ENCODE data around the gene KCNIP4.

The KCNIP4 gene

GRCh38 chr4:21753084-21753760 is 195.3 kb downstream of the KCNIP4 start:
- in situ Hi-C loops (cut with MboI; ENCODE audit: low sequenced_read_pairs, unreplicated experiment) = no loop called here
- DNase-seq (ENCODE audit: low spot score) = no peak
- no peak for TF ChIP-seq CTCF (IDR thresholded peaks at IDR 0.05; ENCODE audit: borderline replicate concordance, control extremely low read depth, extremely low read depth, insufficient read depth, missing control alignments)

- no peak for DNase-seq (ENCODE audit: low spot score)
- in situ Hi-C loops (cut with MboI; ENCODE audit: low sequenced_read_pairs, unreplicated experiment) = no loop called here
- no peak for TF ChIP-seq CTCF (IDR thresholded peaks at IDR 0.05; ENCODE audit: borderline replicate concordance, control extremely low read depth, extremely low read depth, insufficient read depth, missing control alignments)
These were observed 196.0 kb downstream of the KCNIP4 start for GRCh38 chr4:21752616-21753015.

GRCh38 chr4:21749924-21750323 is 198.6 kb downstream of the KCNIP4 start:
- TF ChIP-seq CTCF (IDR thresholded peaks at IDR 0.05; ENCODE audit: borderline replicate concordance, control extremely low read depth, extremely low read depth, insufficient read depth, missing control alignments) = no peak
- no peak for DNase-seq (ENCODE audit: low spot score)
- in situ Hi-C loops (cut with MboI; ENCODE audit: low sequenced_read_pairs, unreplicated experiment) = no loop called here

GRCh38 chr4:21749412-21749811 is 199.2 kb downstream of the KCNIP4 start:
- no peak for DNase-seq (ENCODE audit: low spot score)
- TF ChIP-seq CTCF (IDR thresholded peaks at IDR 0.05; ENCODE audit: borderline replicate concordance, control extremely low read depth, extremely low read depth, insufficient read depth, missing control alignments) = no peak
- in situ Hi-C loops (cut with MboI; ENCODE audit: low sequenced_read_pairs, unreplicated experiment) = no loop called here

- in situ Hi-C loops (cut with MboI; ENCODE audit: low sequenced_read_pairs, unreplicated experiment) = no loop called here
- TF ChIP-seq CTCF (IDR thresholded peaks at IDR 0.05; ENCODE audit: borderline replicate concordance, control extremely low read depth, extremely low read depth, insufficient read depth, missing control alignments) = no peak
- DNase-seq (ENCODE audit: low spot score) = no peak
These were observed 204.5 kb downstream of the KCNIP4 start for GRCh38 chr4:21744046-21744445.

- DNase-seq (ENCODE audit: low spot score) = no peak
- TF ChIP-seq CTCF (IDR thresholded peaks at IDR 0.05; ENCODE audit: borderline replicate concordance, control extremely low read depth, extremely low read depth, insufficient read depth, missing control alignments) = no peak
- in situ Hi-C loops (cut with MboI; ENCODE audit: low sequenced_read_pairs, unreplicated experiment) = no loop called here
These were observed 206.2 kb downstream of the KCNIP4 start for GRCh38 chr4:21742326-21742725.
